ENCODE data around the gene SLC30A1.

Gene SLC30A1

DNA sequence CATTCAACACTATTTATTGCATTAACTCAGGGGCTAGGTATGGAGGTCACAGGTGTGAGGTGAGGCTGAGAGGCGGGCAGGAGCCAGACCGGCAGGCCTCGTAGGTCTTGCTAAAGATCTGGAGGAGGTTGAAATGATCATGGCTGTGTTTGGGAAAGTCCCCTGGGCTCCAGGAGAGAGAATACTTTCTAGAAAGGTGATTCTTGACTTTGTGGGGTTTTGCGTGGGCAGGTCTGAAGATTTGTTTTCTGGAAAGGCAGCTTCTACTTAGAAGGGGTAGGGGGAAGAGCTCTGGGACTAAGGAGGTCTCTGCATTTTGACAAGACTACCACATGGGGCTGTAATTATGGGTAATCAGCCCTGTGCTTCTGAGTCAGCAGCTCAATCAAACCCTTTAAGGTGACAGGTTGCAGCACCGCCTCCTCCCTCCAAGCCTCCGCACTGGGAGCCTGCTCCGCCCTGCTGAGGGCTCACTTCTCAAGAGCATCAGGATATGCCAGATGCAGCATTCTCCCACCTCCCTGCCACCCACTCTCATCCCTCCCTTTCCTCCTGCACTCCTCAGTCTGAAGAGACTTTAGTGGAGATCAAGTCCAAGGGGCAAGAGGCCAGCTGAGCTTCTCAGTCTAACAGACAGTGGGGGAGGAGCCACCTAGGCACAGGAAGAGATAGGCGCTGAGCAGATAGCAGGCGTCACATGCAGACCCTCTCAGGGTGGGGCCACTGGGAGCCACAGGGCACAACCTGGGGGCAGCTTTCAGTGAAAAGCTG lies 30.5 kb downstream of the SLC30A1 start:
- H3K9me2 ChIP-seq (replicated peaks; ENCODE audit: low read depth, low read length) = no peaks in the 10 kb centered on the region
- no peak overlapping the region for H3K4me2 ChIP-seq (ENCODE audit: low read depth, low read length, poor library complexity, severe bottlenecking)
- no peaks in the 10 kb centered on the region for H3F3A ChIP-seq (ENCODE audit: low read depth)

DNA sequence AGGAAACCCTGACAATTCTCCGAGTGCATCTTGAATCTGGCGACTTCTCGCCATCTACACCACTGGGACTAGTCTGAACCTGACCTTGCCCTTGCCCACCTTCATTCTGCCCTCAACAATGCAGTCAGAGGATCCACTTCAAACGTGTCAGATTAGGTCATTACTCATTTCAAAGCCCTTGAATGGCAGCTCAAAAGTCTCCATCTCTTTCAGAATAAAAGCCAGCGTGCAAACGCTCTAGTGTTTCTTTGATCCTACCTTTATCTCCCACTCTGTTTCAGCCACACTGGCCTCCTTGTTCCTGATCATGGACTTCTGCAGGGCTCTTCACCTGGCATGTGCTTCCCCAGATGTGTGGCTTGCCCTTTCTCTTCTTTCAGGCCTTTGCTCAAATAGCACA lies 31.3 kb downstream of the SLC30A1 start:
- Histone ChIP-seq H3K9me3 (ENCODE audit: insufficient read depth, low read depth, low read length) (no peaks in the 10 kb centered on the region), H2AFZ (ENCODE audit: low read length) (no peak overlapping the region), H3K4me1 (ENCODE audit: insufficient read depth, low read length, poor library complexity, severe bottlenecking) (peaks cover 11% of the 10 kb centered on the region), H3K9ac (ENCODE audit: low read depth, low read length, poor library complexity, severe bottlenecking) (no peak overlapping the region), H3K9me2 (replicated peaks; ENCODE audit: low read depth, low read length) (no peaks in the 10 kb centered on the region), H3K4me3 (ENCODE audit: low read length, poor library complexity, severe bottlenecking) (no peak overlapping the region), H3K36me3 (ENCODE audit: insufficient read depth, low read length) (no peaks in the 10 kb centered on the region), H4K20me1 (ENCODE audit: insufficient read depth, low read length, poor library complexity, severe bottlenecking) (no peaks in the 10 kb centered on the region), H3F3A (ENCODE audit: low read depth) (no peaks in the 10 kb centered on the region), H3K27me3 (ENCODE audit: insufficient read depth, low read length, poor library complexity, severe bottlenecking) (no peaks in the 10 kb centered on the region), H3K79me2 (ENCODE audit: insufficient read depth, low read length) (no peaks in the 10 kb centered on the region), H3K4me2 (ENCODE audit: low read depth, low read length, poor library complexity, severe bottlenecking) (no peak overlapping the region)
- TF ChIP-seq, protein P1, sequence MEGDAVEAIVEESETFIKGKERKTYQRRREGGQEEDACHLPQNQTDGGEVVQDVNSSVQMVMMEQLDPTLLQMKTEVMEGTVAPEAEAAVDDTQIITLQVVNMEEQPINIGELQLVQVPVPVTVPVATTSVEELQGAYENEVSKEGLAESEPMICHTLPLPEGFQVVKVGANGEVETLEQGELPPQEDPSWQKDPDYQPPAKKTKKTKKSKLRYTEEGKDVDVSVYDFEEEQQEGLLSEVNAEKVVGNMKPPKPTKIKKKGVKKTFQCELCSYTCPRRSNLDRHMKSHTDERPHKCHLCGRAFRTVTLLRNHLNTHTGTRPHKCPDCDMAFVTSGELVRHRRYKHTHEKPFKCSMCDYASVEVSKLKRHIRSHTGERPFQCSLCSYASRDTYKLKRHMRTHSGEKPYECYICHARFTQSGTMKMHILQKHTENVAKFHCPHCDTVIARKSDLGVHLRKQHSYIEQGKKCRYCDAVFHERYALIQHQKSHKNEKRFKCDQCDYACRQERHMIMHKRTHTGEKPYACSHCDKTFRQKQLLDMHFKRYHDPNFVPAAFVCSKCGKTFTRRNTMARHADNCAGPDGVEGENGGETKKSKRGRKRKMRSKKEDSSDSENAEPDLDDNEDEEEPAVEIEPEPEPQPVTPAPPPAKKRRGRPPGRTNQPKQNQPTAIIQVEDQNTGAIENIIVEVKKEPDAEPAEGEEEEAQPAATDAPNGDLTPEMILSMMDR (conservative IDR thresholded peaks at IDR 0.05; ENCODE audit: low read length) = no peak
- TF ChIP-seq EZH2phosphoT487 (IDR thresholded peaks at IDR 0.05; ENCODE audit: borderline replicate concordance) = no peak

More for the DNA sequence above, 30.5 kb downstream of the SLC30A1 start:
- no peaks in the 10 kb centered on the region for H3K27me3 ChIP-seq (ENCODE audit: insufficient read depth, low read length, poor library complexity, severe bottlenecking)
- no peak overlapping the region for H3K9ac ChIP-seq (ENCODE audit: low read depth, low read length, poor library complexity, severe bottlenecking)
- peaks cover 11% of the 10 kb centered on the region for H3K4me1 ChIP-seq (ENCODE audit: insufficient read depth, low read length, poor library complexity, severe bottlenecking)
- no peaks in the 10 kb centered on the region for H4K20me1 ChIP-seq (ENCODE audit: insufficient read depth, low read length, poor library complexity, severe bottlenecking)
- H3K9me3 ChIP-seq (ENCODE audit: insufficient read depth, low read depth, low read length) = no peaks in the 10 kb centered on the region
- TF ChIP-seq EZH2phosphoT487 (IDR thresholded peaks at IDR 0.05; ENCODE audit: borderline replicate concordance) = no peak
- TF ChIP-seq, protein P1 (conservative IDR thresholded peaks at IDR 0.05; ENCODE audit: low read length) = no peak
- H3K36me3 ChIP-seq (ENCODE audit: insufficient read depth, low read length) = no peaks in the 10 kb centered on the region
- no peak overlapping the region for H3K4me3 ChIP-seq (ENCODE audit: low read length, poor library complexity, severe bottlenecking)
- peak overlapping the region; percentile 43; the same call in 1 of the 2 replicates for H2AFZ ChIP-seq (ENCODE audit: low read length)
- H3K79me2 ChIP-seq (ENCODE audit: insufficient read depth, low read length) = no peaks in the 10 kb centered on the region

DNA sequence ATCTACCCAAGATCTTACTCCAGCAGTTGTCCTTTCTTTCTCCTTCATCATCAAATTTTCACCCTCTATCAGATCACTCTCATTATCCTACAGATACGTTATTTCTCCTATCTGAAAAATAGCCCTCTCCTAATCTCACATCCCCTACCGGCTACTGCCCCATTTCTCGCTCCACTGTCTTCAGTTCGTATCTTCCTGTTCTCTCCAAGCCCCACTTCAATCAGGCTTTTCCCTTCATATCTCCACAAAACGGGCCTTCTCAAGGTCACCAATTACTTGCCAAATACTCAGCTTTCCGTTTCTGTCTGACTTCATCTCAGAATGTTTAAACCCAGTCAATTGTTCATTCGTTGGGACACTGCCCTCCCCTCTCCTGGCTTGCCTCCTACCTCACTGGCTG lies 32.4 kb downstream of the SLC30A1 start:
- Histone ChIP-seq H3K36me3 (ENCODE audit: insufficient read depth, low read length) (no peaks in the 10 kb centered on the region), H3K9me3 (ENCODE audit: insufficient read depth, low read depth, low read length) (no peaks in the 10 kb centered on the region), H3F3A (ENCODE audit: low read depth) (no peaks in the 10 kb centered on the region), H2AFZ (ENCODE audit: low read length) (no peak overlapping the region), H3K79me2 (ENCODE audit: insufficient read depth, low read length) (no peaks in the 10 kb centered on the region), H3K9ac (ENCODE audit: low read depth, low read length, poor library complexity, severe bottlenecking) (no peak overlapping the region), H4K20me1 (ENCODE audit: insufficient read depth, low read length, poor library complexity, severe bottlenecking) (no peaks in the 10 kb centered on the region), H3K27me3 (ENCODE audit: insufficient read depth, low read length, poor library complexity, severe bottlenecking) (no peaks in the 10 kb centered on the region), H3K9me2 (replicated peaks; ENCODE audit: low read depth, low read length) (no peaks in the 10 kb centered on the region), H3K4me3 (ENCODE audit: low read length, poor library complexity, severe bottlenecking) (no peak overlapping the region), H3K4me1 (ENCODE audit: insufficient read depth, low read length, poor library complexity, severe bottlenecking) (peaks cover 11% of the 10 kb centered on the region), H3K4me2 (ENCODE audit: low read depth, low read length, poor library complexity, severe bottlenecking) (no peak overlapping the region)
- TF ChIP-seq EZH2phosphoT487 (IDR thresholded peaks at IDR 0.05; ENCODE audit: borderline replicate concordance) = no peak
- TF ChIP-seq, protein P1 (conservative IDR thresholded peaks at IDR 0.05; ENCODE audit: low read length) = no peak
